Loucy (cell line): ENCODE results near the gene SLC30A3.

Experiments
- CTCF ChIP-seq: fragments of 200-600 bp; sonication (generic); conservative IDR thresholded peaks from 2 replicates; pipeline ENCODE4 v1.5.1; 2014; ENCODE audit warnings: mild to moderate bottlenecking, antibody characterized with exemption, low read length
- EZH2phosphoT487 ChIP-seq: fragments of 200-600 bp; IDR thresholded peaks from 2 replicates; pipeline ENCODE4 v1.6.1; 2018; ENCODE audit warnings: antibody characterized with exemption, mild to moderate bottlenecking, moderate library complexity, borderline replicate concordance

- TF ChIP-seq CTCF (no peak), EZH2phosphoT487 (no peak)
Measured at GRCh38 chr2:27204566-27204965, 58.3 kb downstream of the SLC30A3 start.
